HEK293 (cell line): Measurements from ENCODE around the gene METRNL.

ENCODE experiments used
- CTCF ChIA-PET: fragments of 350-600 bp; formaldehyde crosslinking; extraction: SDS; loops from one replicate; lab custom pipeline; 2021; ENCODE audit warnings: antibody characterized with exemption; lab: Yijun Ruan, JAX
- POLR2A ChIA-PET: fragments of 300-600 bp; formaldehyde crosslinking; extraction: SDS; loops from one replicate; lab custom pipeline; 2020; ENCODE audit warnings: antibody characterized with exemption, inconsistent platforms; lab: Yijun Ruan, JAX
- H3K27ac ChIP-seq: fragments of 200-500 bp; sonication (Bioruptor generic); 2 replicates; pipeline ENCODE4 v1.5.1; 2014; ENCODE audit warnings: low read depth, low read length, control low read depth, inconsistent platforms; ENCODE audit errors: extremely low read depth
- H3K36me3 ChIP-seq, 2 experiments: fragments of 200-500 bp in 1 of 2; sonication (Bioruptor generic) in 1 of 2; 1 replicate in 1 of 2; 2 replicates in 1 of 2; pipeline ENCODE4 v1.5.1; 2014 to 2017; ENCODE audit warnings: inconsistent platforms in 2 of 2, low read length in 2 of 2; ENCODE audit not compliant: control insufficient read depth in 2 of 2, insufficient read depth in 1 of 2
- H3K4me1 ChIP-seq: fragments of 200-500 bp; sonication (Bioruptor generic); 2 replicates; pipeline ENCODE4 v1.5.1; 2014; ENCODE audit warnings: mild to moderate bottlenecking, low read length, inconsistent platforms; ENCODE audit not compliant: control insufficient read depth, insufficient read depth
- H3K4me3 ChIP-seq: 2 replicates; pipeline ENCODE4 v1.5.1; 2011; ENCODE audit warnings: low read depth, mild to moderate bottlenecking, control low read depth, low read length, moderate library complexity
- H3K9me3 ChIP-seq: fragments of 200-500 bp; sonication (Bioruptor generic); 2 replicates; pipeline ENCODE4 v1.5.1; 2014; ENCODE audit warnings: low read depth, low read length, inconsistent platforms; ENCODE audit not compliant: control insufficient read depth, insufficient read depth
- OVOL3 ChIP-seq: fragments of 450-650 bp; formaldehyde crosslinking; IDR thresholded peaks from 2 replicates; pipeline ENCODE4 v1.5.1; 2016; ENCODE audit warnings: missing biosample characterization, missing genetic modification characterization
- REPIN1 ChIP-seq: fragments of 450-650 bp; formaldehyde crosslinking; IDR thresholded peaks from 2 replicates; pipeline ENCODE4 v1.5.1; 2017; ENCODE audit warnings: missing biosample characterization, missing genetic modification characterization, low read depth
- ZBTB21 ChIP-seq: fragments of 450-650 bp; formaldehyde crosslinking; IDR thresholded peaks from 2 replicates; pipeline ENCODE4 v1.5.1; 2017; ENCODE audit warnings: missing biosample characterization, missing genetic modification characterization
- ZBTB7A ChIP-seq: fragments of 450-650 bp; formaldehyde crosslinking; IDR thresholded peaks from 2 replicates; pipeline ENCODE4 v1.5.1; 2016; ENCODE audit warnings: low read depth, missing biosample characterization, missing genetic modification characterization
- ZBTB8A ChIP-seq: fragments of 450-650 bp; formaldehyde crosslinking; IDR thresholded peaks from 2 replicates; pipeline ENCODE4 v1.5.1; 2016; ENCODE audit warnings: missing biosample characterization, missing genetic modification characterization
- ZFP41 ChIP-seq: fragments of 450-650 bp; formaldehyde crosslinking; IDR thresholded peaks from 2 replicates; pipeline ENCODE4 v1.5.1; 2016; ENCODE audit warnings: missing biosample characterization, missing genetic modification characterization, borderline replicate concordance
- ZNF175 ChIP-seq: fragments of 450-650 bp; formaldehyde crosslinking; IDR thresholded peaks from 2 replicates; pipeline ENCODE4 v1.5.1; 2016; ENCODE audit warnings: missing biosample characterization, missing genetic modification characterization
- ZNF391 ChIP-seq: fragments of 450-650 bp; formaldehyde crosslinking; IDR thresholded peaks from 2 replicates; pipeline ENCODE4 v1.5.1; 2016; ENCODE audit warnings: low read depth, missing biosample characterization, missing genetic modification characterization, borderline replicate concordance
- ZNF426 ChIP-seq: fragments of 450-650 bp; formaldehyde crosslinking; IDR thresholded peaks from 2 replicates; pipeline ENCODE4 v1.5.1; 2017; ENCODE audit warnings: missing biosample characterization, missing genetic modification characterization, mild to moderate bottlenecking, inconsistent platforms, moderate library complexity
- ZNF473 ChIP-seq: fragments of 450-650 bp; formaldehyde crosslinking; IDR thresholded peaks from 2 replicates; pipeline ENCODE4 v1.5.1; 2017; ENCODE audit warnings: missing biosample characterization, missing genetic modification characterization
- ZNF48 ChIP-seq: fragments of 450-650 bp; formaldehyde crosslinking; IDR thresholded peaks from 2 replicates; pipeline ENCODE4 v1.5.1; 2016; ENCODE audit warnings: missing biosample characterization, missing genetic modification characterization
- ZNF501 ChIP-seq: fragments of 450-650 bp; formaldehyde crosslinking; IDR thresholded peaks from 2 replicates; pipeline ENCODE4 v1.5.1; 2016; ENCODE audit warnings: missing biosample characterization, missing genetic modification characterization
- ZNF510 ChIP-seq: fragments of 450-650 bp; formaldehyde crosslinking; IDR thresholded peaks from 2 replicates; pipeline ENCODE4 v1.5.1; 2018; ENCODE audit warnings: mild to moderate bottlenecking, missing genetic modification characterization, missing biosample characterization; ENCODE audit not compliant: insufficient replicate concordance
- ZNF530 ChIP-seq: fragments of 450-650 bp; formaldehyde crosslinking; IDR thresholded peaks from 2 replicates; pipeline ENCODE4 v1.5.1; 2016; ENCODE audit warnings: low read depth, missing biosample characterization, missing genetic modification characterization
- ZNF596 ChIP-seq: fragments of 450-650 bp; IDR thresholded peaks from 2 replicates; pipeline ENCODE4 v1.5.0; 2018; ENCODE audit warnings: missing biosample characterization, mild to moderate bottlenecking, missing genetic modification characterization, moderate library complexity
- ZNF600 ChIP-seq: fragments of 450-650 bp; formaldehyde crosslinking; IDR thresholded peaks from 2 replicates; pipeline ENCODE4 v1.5.1; 2016; ENCODE audit warnings: missing biosample characterization, missing genetic modification characterization
- ZNF623 ChIP-seq: fragments of 450-650 bp; formaldehyde crosslinking; IDR thresholded peaks from 2 replicates; pipeline ENCODE4 v1.5.1; 2016; ENCODE audit warnings: missing biosample characterization, missing genetic modification characterization
- TF ChIP-seq, protein P1 (sequence below): fragments of 450-650 bp; formaldehyde crosslinking; optimal IDR thresholded peaks from 2 replicates; pipeline ENCODE3; 2016; ENCODE audit warnings: missing biosample characterization, mild to moderate bottlenecking, missing genetic modification characterization
- TF ChIP-seq, protein P2 (sequence below): IDR thresholded peaks from 2 replicates; pipeline ENCODE4 v1.6.1; 2011; ENCODE audit warnings: mild to moderate bottlenecking, low read depth, low read length, borderline replicate concordance
- TF ChIP-seq, protein P3 (sequence below): fragments of 450-650 bp; formaldehyde crosslinking; IDR thresholded peaks from 2 replicates; pipeline ENCODE4 v1.5.1; 2016; ENCODE audit warnings: missing biosample characterization, missing genetic modification characterization

Gene METRNL

DNA sequence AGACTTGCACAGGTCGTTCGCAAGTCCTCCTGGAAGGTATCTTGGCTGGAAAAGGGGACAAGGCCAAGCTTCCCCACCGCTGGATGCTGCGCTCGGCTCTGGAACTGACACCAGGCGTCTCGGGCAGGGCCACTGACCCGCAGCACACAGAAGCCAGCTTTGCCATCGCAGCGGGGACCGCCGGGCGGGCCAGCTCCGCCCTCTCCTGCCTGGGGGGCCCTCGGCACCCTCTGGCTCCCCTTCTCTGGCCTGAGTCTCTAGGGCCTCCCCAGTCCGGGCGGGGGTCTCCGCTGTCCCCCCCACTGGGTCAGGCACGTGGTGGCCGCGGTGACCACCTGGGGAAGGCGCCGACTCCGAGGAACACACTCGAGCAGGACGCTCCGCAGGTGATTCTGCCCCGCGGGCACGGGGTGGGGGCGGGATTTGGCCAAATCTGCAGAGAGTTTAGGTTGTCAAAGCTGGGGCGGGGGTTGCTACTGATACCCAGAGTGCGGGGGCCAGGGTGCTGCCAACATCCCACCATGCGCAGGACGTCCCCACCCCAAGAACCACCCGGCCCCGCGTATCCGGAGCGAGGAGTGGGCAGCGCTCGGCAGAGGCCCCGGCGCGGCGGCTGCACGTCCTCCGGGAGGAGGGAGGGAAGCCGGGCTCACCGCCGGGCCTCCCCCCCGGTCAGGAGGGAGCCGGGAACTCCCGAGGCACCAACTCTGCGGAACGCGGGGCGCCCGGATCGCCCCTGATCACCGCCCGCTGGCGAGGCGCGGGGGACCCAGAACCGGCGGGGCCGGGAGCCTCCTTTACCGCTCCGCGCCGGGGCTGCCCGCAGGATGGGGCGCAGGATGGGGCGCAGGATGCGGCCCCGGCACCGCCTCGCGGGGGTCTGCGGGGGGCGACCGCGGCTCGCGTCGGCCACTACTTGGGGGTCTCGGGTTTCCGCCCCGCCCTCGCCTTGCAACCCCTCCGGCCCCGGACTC, 744 bp upstream of the METRNL start (continued):
- TF ChIP-seq ZNF426: no peak
- no peak for TF ChIP-seq ZNF501 (tag by site-specific recombination)
- no peak for TF ChIP-seq REPIN1 (tag by site-specific recombination)

DNA sequence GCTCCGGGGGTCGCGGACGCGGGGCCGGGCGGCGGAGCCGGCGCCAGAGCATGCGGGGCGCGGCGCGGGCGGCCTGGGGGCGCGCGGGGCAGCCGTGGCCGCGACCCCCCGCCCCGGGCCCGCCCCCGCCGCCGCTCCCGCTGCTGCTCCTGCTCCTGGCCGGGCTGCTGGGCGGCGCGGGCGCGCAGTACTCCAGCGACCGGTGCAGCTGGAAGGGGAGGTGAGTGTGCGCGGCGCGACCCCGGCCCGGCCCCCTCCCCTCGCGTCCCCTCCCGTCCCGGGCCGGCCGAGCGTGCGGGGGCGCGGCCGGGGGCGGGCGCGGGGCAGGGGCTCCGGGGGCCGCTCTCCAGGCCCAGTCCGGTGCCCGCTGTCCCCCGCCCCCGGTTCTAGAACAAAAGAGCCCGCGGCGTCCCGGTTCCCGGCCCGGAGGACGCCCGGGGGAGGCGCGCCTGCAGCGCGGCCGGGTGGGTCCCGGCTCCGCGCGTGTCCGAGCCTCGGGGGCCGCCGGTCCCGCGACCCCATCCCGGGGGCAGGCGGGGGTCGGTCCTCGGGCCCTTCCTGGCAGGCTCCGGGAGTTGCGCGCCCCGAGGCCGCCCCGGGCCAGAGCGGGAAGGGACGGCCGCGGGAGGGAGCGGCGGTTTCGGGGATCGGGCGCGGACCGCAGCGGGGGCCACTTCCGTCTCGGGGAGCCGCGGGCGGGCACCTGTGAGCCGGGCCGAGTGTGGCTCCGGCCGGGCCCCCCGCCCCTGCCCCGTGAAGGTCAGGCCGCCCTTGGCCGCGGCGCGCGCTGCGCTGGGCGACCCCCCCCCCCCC, 563 bp downstream of the METRNL start:
- CTCF ChIA-PET: no interaction called here
- Histone ChIP-seq H3K9me3 (no peaks in the 10 kb centered on the region), H3K4me1 (peaks cover 7% of the 10 kb centered on the region)
- TF ChIP-seq, protein P1, sequence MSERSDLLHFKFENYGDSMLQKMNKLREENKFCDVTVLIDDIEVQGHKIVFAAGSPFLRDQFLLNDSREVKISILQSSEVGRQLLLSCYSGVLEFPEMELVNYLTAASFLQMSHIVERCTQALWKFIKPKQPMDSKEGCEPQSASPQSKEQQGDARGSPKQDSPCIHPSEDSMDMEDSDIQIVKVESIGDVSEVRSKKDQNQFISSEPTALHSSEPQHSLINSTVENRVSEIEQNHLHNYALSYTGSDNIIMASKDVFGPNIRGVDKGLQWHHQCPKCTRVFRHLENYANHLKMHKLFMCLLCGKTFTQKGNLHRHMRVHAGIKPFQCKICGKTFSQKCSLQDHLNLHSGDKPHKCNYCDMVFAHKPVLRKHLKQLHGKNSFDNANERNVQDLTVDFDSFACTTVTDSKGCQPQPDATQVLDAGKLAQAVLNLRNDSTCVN: peak; percentile 34
- no peak for TF ChIP-seq ZNF48 (tag by site-specific recombination)
- TF ChIP-seq, all 188 proteins: peak for 1
- peak overlapping the region; percentile 43 for H3K4me3 ChIP-seq
- peaks cover 0 to 6% of the 10 kb centered on the region in 2 experiments; a peak in 1 of 3 replicates for H3K36me3 ChIP-seq
- H3K27ac ChIP-seq: peak overlapping the region; percentile 46; the same call in 1 of the 2 replicates
- POLR2A ChIA-PET: interaction anchor here (1.0 to 1.4 kb wide), 3 partner anchors 18 to 30 kb away, joined by 3 to 5 read pairs (median 4); no protein-coding TSS in a partner anchor

DNA sequence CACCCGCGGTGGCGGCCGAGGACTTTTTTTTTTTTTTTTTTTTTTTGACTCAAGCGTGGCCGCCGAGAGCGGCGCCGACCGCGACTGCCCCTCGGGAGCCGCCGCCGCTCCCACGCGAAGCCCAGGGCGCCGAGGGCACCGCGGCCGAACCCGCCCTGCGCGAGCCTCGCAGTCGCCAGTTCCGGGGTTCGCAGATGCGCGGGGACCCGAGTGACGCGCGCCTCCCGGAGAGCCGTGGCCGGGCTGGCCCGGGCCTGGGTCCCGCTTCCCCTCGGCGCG, 1.1 kb downstream of the METRNL start:
- POLR2A ChIA-PET: no interaction called here
- Histone ChIP-seq H3K36me3 (peaks cover 0 to 8% of the 10 kb centered on the region in 2 experiments; a peak in 1 of 3 replicates), H3K27ac (no peak overlapping the region)
- no peak for TF ChIP-seq ZNF530 (tag by site-specific recombination)
- no peak for TF ChIP-seq ZNF596 (tag by site-specific recombination)
- TF ChIP-seq ZNF175 (tag by site-specific recombination): no peak
- TF ChIP-seq ZNF623 (tag by site-specific recombination): no peak
- TF ChIP-seq ZBTB8A (tag by site-specific recombination): no peak
- no peak for TF ChIP-seq ZNF391 (tag by site-specific recombination)
- TF ChIP-seq ZNF600 (tag by site-specific recombination): no peak
- no peak for TF ChIP-seq ZFP41
- TF ChIP-seq, protein P2, sequence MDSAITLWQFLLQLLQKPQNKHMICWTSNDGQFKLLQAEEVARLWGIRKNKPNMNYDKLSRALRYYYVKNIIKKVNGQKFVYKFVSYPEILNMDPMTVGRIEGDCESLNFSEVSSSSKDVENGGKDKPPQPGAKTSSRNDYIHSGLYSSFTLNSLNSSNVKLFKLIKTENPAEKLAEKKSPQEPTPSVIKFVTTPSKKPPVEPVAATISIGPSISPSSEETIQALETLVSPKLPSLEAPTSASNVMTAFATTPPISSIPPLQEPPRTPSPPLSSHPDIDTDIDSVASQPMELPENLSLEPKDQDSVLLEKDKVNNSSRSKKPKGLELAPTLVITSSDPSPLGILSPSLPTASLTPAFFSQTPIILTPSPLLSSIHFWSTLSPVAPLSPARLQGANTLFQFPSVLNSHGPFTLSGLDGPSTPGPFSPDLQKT: no peak
- no peak for TF ChIP-seq ZBTB21 (tag by site-specific recombination)
- no peak for TF ChIP-seq ZNF473 (tag by site-specific recombination)
- no peak for TF ChIP-seq OVOL3 (tag by site-specific recombination)
- TF ChIP-seq, protein P3, sequence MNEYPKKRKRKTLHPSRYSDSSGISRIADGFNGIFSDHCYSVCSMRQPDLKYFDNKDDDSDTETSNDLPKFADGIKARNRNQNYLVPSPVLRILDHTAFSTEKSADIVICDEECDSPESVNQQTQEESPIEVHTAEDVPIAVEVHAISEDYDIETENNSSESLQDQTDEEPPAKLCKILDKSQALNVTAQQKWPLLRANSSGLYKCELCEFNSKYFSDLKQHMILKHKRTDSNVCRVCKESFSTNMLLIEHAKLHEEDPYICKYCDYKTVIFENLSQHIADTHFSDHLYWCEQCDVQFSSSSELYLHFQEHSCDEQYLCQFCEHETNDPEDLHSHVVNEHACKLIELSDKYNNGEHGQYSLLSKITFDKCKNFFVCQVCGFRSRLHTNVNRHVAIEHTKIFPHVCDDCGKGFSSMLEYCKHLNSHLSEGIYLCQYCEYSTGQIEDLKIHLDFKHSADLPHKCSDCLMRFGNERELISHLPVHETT: no peak
- no peak for TF ChIP-seq ZBTB7A (tag by site-specific recombination)
- TF ChIP-seq ZNF510 (tag by site-specific recombination): no peak
- TF ChIP-seq, all 188 proteins: peak for 0
- Histone ChIP-seq H3K4me1 (peaks cover 7% of the 10 kb centered on the region), H3K4me3 (peak overlapping the region; percentile 43), H3K9me3 (no peaks in the 10 kb centered on the region)
- CTCF ChIA-PET: no interaction called here
